HT1080 (cell line): ENCODE results near the gene PDSS2. TPM values are rescaled to one million over a fixed set of nuclear protein-coding genes. Genes with fewer than 3 reads are reported as not detected.

Source experiments
- small RNA-seq: library from RNA; depleted of rRNA; stranded (forward); fragments of <200 nt; gene quantifications from one replicate; pipeline ENCODE3, GENCODE V24; 2014
- total RNA-seq: library from RNA; depleted of rRNA; stranded (reverse); fragments of >200 nt; shearing (Covaris generic); gene quantifications from 2 replicates; pipeline ENCODE4 v1.2.3, GENCODE V29; 2014; rRNA removed

PDSS2 gene
- total RNA-seq, 1 experiment from 2014 or later, result 10.7 TPM

Small RNA genes within 50 kb of the gene (small RNA-seq; reads per million reads assigned to genes)
- gene AL591516.1 (not detected), gene RNU6-1299P (not detected)

Other genes with a start within 250 kb of the PDSS2 start
- 1.9 and 4.3 TPM in 2 replicates for gene SOBP, start 30.6 kb upstream of the PDSS2 start, total RNA-seq